ENCODE results near the gene RAF1. TPM values are rescaled to one million over a fixed set of nuclear protein-coding genes. Genes with fewer than 3 reads are reported as not detected.

RAF1 gene
- total RNA-seq, 1 experiment from 2014 or later, result 130 TPM

- no peak for DNase-seq (ENCODE audit: low spot score)
- TF ChIP-seq EZH2 (IDR thresholded peaks at IDR 0.05; ENCODE audit: borderline replicate concordance, low read depth, low read length, poor library complexity, severe bottlenecking) (no peak), CTCF (conservative IDR thresholded peaks at IDR 0.05; ENCODE audit: low read depth, low read length) (no peak)
- Histone ChIP-seq H3K27me3 (replicated peaks; ENCODE audit: insufficient read depth, low read depth, low read length, poor library complexity) (no peaks in the 10 kb centered on the region), H3K27ac (ENCODE audit: low read depth, low read length, poor library complexity, severe bottlenecking) (no peak overlapping the region), H3K36me3 (ENCODE audit: insufficient read depth, low read length, poor library complexity, severe bottlenecking) (no peaks in the 10 kb centered on the region), H3K4me3 (ENCODE audit: low read depth, low read length, poor library complexity, severe bottlenecking) (no peak overlapping the region), H3K4me1 (ENCODE audit: insufficient read depth, low read length, poor library complexity, severe bottlenecking) (no peaks in the 10 kb centered on the region), H3K9me3 (ENCODE audit: low read depth, low read length, poor library complexity, severe bottlenecking) (no peaks in the 10 kb centered on the region)
- POLR2A ChIA-PET (ENCODE audit: low non-redundant PET), result no interaction called here
- CTCF ChIA-PET, result no interaction called here
- intact Hi-C loops (cut with micrococcal nuclease; ENCODE audit: unreplicated experiment), result loop anchor here (10.0 kb wide), 1 partner anchor 194 kb away; no protein-coding TSS in a partner anchor
- BruUV-seq (replicated peaks), result no TSS peak
Observed at GRCh38 chr3:12700800-12701199, 36.9 kb upstream of the RAF1 start.

GRCh38 chr3:12695916-12696315, 32.0 kb upstream of the RAF1 start:
- TF ChIP-seq CTCF (conservative IDR thresholded peaks at IDR 0.05; ENCODE audit: low read depth, low read length), result no peak
- no peak for TF ChIP-seq EZH2 (IDR thresholded peaks at IDR 0.05; ENCODE audit: borderline replicate concordance, low read depth, low read length, poor library complexity, severe bottlenecking)
- no peak overlapping the region for H3K4me3 ChIP-seq (ENCODE audit: low read depth, low read length, poor library complexity, severe bottlenecking)
- H3K4me1 ChIP-seq (ENCODE audit: insufficient read depth, low read length, poor library complexity, severe bottlenecking), result no peaks in the 10 kb centered on the region
- no peaks in the 10 kb centered on the region for H3K36me3 ChIP-seq (ENCODE audit: insufficient read depth, low read length, poor library complexity, severe bottlenecking)
- H3K27me3 ChIP-seq (replicated peaks; ENCODE audit: insufficient read depth, low read depth, low read length, poor library complexity), result no peaks in the 10 kb centered on the region
- no peak overlapping the region for H3K27ac ChIP-seq (ENCODE audit: low read depth, low read length, poor library complexity, severe bottlenecking)
- BruUV-seq (replicated peaks), result no TSS peak
- no peak for DNase-seq (ENCODE audit: low spot score)
- intact Hi-C loops (cut with micrococcal nuclease; ENCODE audit: unreplicated experiment), result no loop called here
- ChIA-PET POLR2A (ENCODE audit: low non-redundant PET) (interaction anchor here (0.7 kb wide), 1 partner anchor 48 kb away, joined by 8 read pairs; no protein-coding TSS in a partner anchor), CTCF (no interaction called here)
- no peaks in the 10 kb centered on the region for H3K9me3 ChIP-seq (ENCODE audit: low read depth, low read length, poor library complexity, severe bottlenecking)

GRCh38 chr3:12695112-12695511, 31.2 kb upstream of the RAF1 start:
- BruUV-seq (replicated peaks), result no TSS peak
- POLR2A ChIA-PET (ENCODE audit: low non-redundant PET), result interaction anchor here (0.7 kb wide), 1 partner anchor 47 kb away, joined by 8 read pairs; no protein-coding TSS in a partner anchor
- DNase-seq (ENCODE audit: low spot score), result no peak
- H3K36me3 ChIP-seq (ENCODE audit: insufficient read depth, low read length, poor library complexity, severe bottlenecking), result no peaks in the 10 kb centered on the region
- intact Hi-C loops (cut with micrococcal nuclease; ENCODE audit: unreplicated experiment), result no loop called here
- H3K27me3 ChIP-seq (replicated peaks; ENCODE audit: insufficient read depth, low read depth, low read length, poor library complexity), result no peaks in the 10 kb centered on the region
- no peaks in the 10 kb centered on the region for H3K9me3 ChIP-seq (ENCODE audit: low read depth, low read length, poor library complexity, severe bottlenecking)
- no peak overlapping the region for H3K27ac ChIP-seq (ENCODE audit: low read depth, low read length, poor library complexity, severe bottlenecking)
- no peaks in the 10 kb centered on the region for H3K4me1 ChIP-seq (ENCODE audit: insufficient read depth, low read length, poor library complexity, severe bottlenecking)
- CTCF ChIA-PET, result no interaction called here
- TF ChIP-seq CTCF (conservative IDR thresholded peaks at IDR 0.05; ENCODE audit: low read depth, low read length), result no peak
- no peak for TF ChIP-seq EZH2 (IDR thresholded peaks at IDR 0.05; ENCODE audit: borderline replicate concordance, low read depth, low read length, poor library complexity, severe bottlenecking)
- no peak overlapping the region for H3K4me3 ChIP-seq (ENCODE audit: low read depth, low read length, poor library complexity, severe bottlenecking)

Measured in A673 (cell line).